HepG2 (cell line): ENCODE results near the gene C2CD3. TPM values are rescaled to one million over a fixed set of nuclear protein-coding genes. Genes with fewer than 3 reads are reported as not detected.

Experiments
- ATAC-seq: fragments of 200-7000 bp; cut with Tn5 transposase; 3 replicates; pipeline ENCODE4 v1.9.1; 2020; ENCODE audit warnings: mild to moderate bottlenecking, moderate library complexity
- BruUV-seq: library from RNA; stranded (reverse); fragments of 400-500 nt; replicated peaks from 2 replicates; lab custom pipeline; 2021; lab: Mats Ljungman, UMichigan
- CTCF ChIA-PET: fragments of 300-600 bp; formaldehyde crosslinking; extraction: SDS; loops from one replicate; lab custom pipeline; 2021; ENCODE audit warnings: low total read pairs, inconsistent platforms, low intra/inter-chr PET ratio; lab: Yijun Ruan, JAX
- POLR2A ChIA-PET: fragments of 350-600 bp; sonication (Branson Sonifier 250); formaldehyde crosslinking; loops from one replicate; lab custom pipeline; 2020; ENCODE audit warnings: antibody characterized with exemption, inconsistent platforms; lab: Yijun Ruan, JAX
- DNase-seq: peaks from one replicate; pipeline ENCODE4 v3.0.0-alpha.2; 2015; ENCODE audit warnings: low spot score
- FAIRE-seq: peaks from 3 replicates; lab custom pipeline; 2011; peaks lifted over from hg19 to GRCh38; lab: Jason Lieb, UNC
- H2AFZ ChIP-seq: one replicate; pipeline ENCODE4 v1.6.1; 2011; ENCODE audit warnings: low read length, inconsistent platforms
- H3K27ac ChIP-seq: fragments of 300-600 bp; 3 replicates; pipeline ENCODE4 v1.8.0; 2011; ENCODE audit warnings: mixed run types, mild to moderate bottlenecking, mixed read lengths, low read length, inconsistent platforms; ENCODE audit not compliant: insufficient read depth; ENCODE audit errors: extremely low read length
- H3K27me3 ChIP-seq, 2 experiments: fragments of 200-600 bp in 1 of 2; 2 replicates in 1 of 2; 3 replicates in 1 of 2; pipeline versions ENCODE4 v1.6.0 to v1.8.0; 2011; ENCODE audit warnings: low read length in 2 of 2, mild to moderate bottlenecking in 2 of 2, moderate library complexity in 2 of 2, inconsistent platforms in 1 of 2; ENCODE audit not compliant: insufficient read depth in 2 of 2, control insufficient read depth in 1 of 2
- H3K36me3 ChIP-seq, 2 experiments: fragments of 200-600 bp in 1 of 2; replicated peaks in 1 of 2; 2 replicates in 1 of 2; 3 replicates in 1 of 2; pipeline versions ENCODE4 v1.5.1 to v1.8.0; 2011; ENCODE audit warnings: low read length in 2 of 2, inconsistent platforms in 1 of 2; ENCODE audit not compliant: insufficient read depth in 2 of 2, control insufficient read depth in 1 of 2
- H3K4me1 ChIP-seq: 2 replicates; pipeline ENCODE4 v1.5.1; 2012; ENCODE audit warnings: low read length, inconsistent platforms; ENCODE audit not compliant: insufficient read depth
- H3K4me2 ChIP-seq: 2 replicates; pipeline ENCODE4 v1.6.0; 2011; ENCODE audit warnings: low read depth, low read length, inconsistent platforms
- H3K4me3 ChIP-seq, 3 experiments: fragments of 200-600 bp in 1 of 3; sonication (generic), shearing (Covaris generic) in 1 of 3; replicated peaks in 1 of 3; 2 replicates each; pipeline ENCODE4 v1.5.1; 2011 to 2016; ENCODE audit warnings: low read length in 3 of 3, inconsistent platforms in 2 of 3, low read depth in 2 of 3, mild to moderate bottlenecking in 2 of 3, control low read depth in 1 of 3, mixed read lengths in 1 of 3; ENCODE audit not compliant: insufficient read depth in 1 of 3
- H3K79me2 ChIP-seq: one replicate; pipeline ENCODE4 v1.6.1; 2011; ENCODE audit warnings: low read length, inconsistent platforms; ENCODE audit not compliant: insufficient read depth
- H3K9ac ChIP-seq: 2 replicates; pipeline ENCODE4 v1.6.0; 2011; ENCODE audit warnings: mild to moderate bottlenecking, low read depth, low read length, inconsistent platforms; ENCODE audit not compliant: insufficient read depth
- H3K9me3 ChIP-seq: 2 replicates; pipeline ENCODE4 v1.5.1; 2012; ENCODE audit warnings: mild to moderate bottlenecking, low read length
- H4K20me1 ChIP-seq: 2 replicates; pipeline ENCODE4 v1.6.0; 2011; ENCODE audit warnings: inconsistent platforms, mild to moderate bottlenecking, low read length, moderate library complexity; ENCODE audit not compliant: insufficient read depth
- ETV5 ChIP-seq: IDR thresholded peaks from 2 replicates; pipeline ENCODE4 v1.6.1; 2018; ENCODE audit warnings: missing biosample characterization, missing genetic modification reagents, inconsistent platforms, borderline replicate concordance
- IRF2 ChIP-seq: IDR thresholded peaks from 2 replicates; pipeline ENCODE4 v1.6.1; 2018; ENCODE audit warnings: missing genetic modification reagents, missing compliant biosample characterization
- PRDM10 ChIP-seq: sonication (generic); formaldehyde crosslinking; IDR thresholded peaks from 2 replicates; pipeline ENCODE4 v1.4.0; 2020; ENCODE audit warnings: low read depth, missing genetic modification reagents
- RARG ChIP-seq: sonication (generic); formaldehyde crosslinking; IDR thresholded peaks from 2 replicates; pipeline ENCODE4 v1.4.0; 2020; ENCODE audit warnings: low read depth, mild to moderate bottlenecking, missing genetic modification reagents
- ZFP90 ChIP-seq: sonication (generic); formaldehyde crosslinking; IDR thresholded peaks from 2 replicates; pipeline ENCODE4 v1.8.0; 2022; ENCODE audit warnings: missing genetic modification reagents, mild to moderate bottlenecking, inconsistent platforms, borderline replicate concordance
- ZFY ChIP-seq: sonication (generic); formaldehyde crosslinking; IDR thresholded peaks from 2 replicates; pipeline ENCODE4 v1.4.0; 2020; ENCODE audit warnings: missing genetic modification reagents
- ZNF280D ChIP-seq: sonication (generic); formaldehyde crosslinking; IDR thresholded peaks from 2 replicates; pipeline ENCODE4 v1.5.1; 2020; ENCODE audit warnings: mild to moderate bottlenecking, missing genetic modification reagents
- ZNF768 ChIP-seq: sonication (generic); formaldehyde crosslinking; IDR thresholded peaks from 2 replicates; pipeline ENCODE4 v1.4.0; 2020; ENCODE audit warnings: missing genetic modification reagents
- ZNF878 ChIP-seq: sonication (generic); formaldehyde crosslinking; IDR thresholded peaks from 2 replicates; pipeline ENCODE4 v1.8.1; 2023; ENCODE audit warnings: mild to moderate bottlenecking, missing genetic modification reagents, moderate library complexity
- WGBS: methylation state at CpG from one replicate; pipeline ENCODE4 v1.1.6; 2017; ENCODE audit warnings: low lambda C conversion rate; 5-methylcytosine and 5-hydroxymethylcytosine counted together
- in situ Hi-C: cut with HindIII; loops from 2 replicates; pipeline ENCODE4 v1.10.0; 2017; ENCODE audit warnings: low pct_unique_long_range_greater_than_20kb; ENCODE audit not compliant: extremely low pct_ligation_motif_present
- intact Hi-C: fragments of 100-400 bp; cut with micrococcal nuclease; formaldehyde crosslinking; loops from one replicate; pipeline ENCODE4 v1.10.0; 2022; ENCODE audit not compliant: unreplicated experiment
- polyA plus RNA-seq, 8 experiments: library from polyadenylated mRNA; depleted of rRNA in 3 of 8; stranded (reverse) in 7 of 8; unstranded in 1 of 8; fragments of >200 nt; fragmentation: Illumina TruSeq in 4 of 8; extraction: Trizol in 4 of 8; gene quantifications; 2 replicates each; pipeline versions ENCODE4 v1.2.1 to v1.2.3, GENCODE V29; 2011 to 2016; ENCODE audit warnings: low read depth in 4 of 8, missing spikeins in 1 of 8, mixed read lengths in 1 of 8; ENCODE audit not compliant: insufficient read depth in 1 of 8
- total RNA-seq, 5 experiments: library from RNA; depleted of rRNA; stranded (reverse); fragments of >200 nt; fragmentation: Illumina TruSeq; extraction: Trizol; gene quantifications; 2 replicates each; pipeline ENCODE4 v1.2.3, GENCODE V29; 2016; ENCODE audit warnings: low read depth in 1 of 5
- TF ChIP-seq, protein P1 (sequence below): sonication (generic); formaldehyde crosslinking; IDR thresholded peaks from 2 replicates; pipeline ENCODE4 v1.4.0; 2020; ENCODE audit warnings: missing genetic modification reagents

The C2CD3 gene
- total and polyA plus RNA-seq, 2 of the 13 experiments (the other 11 are each of a cell fraction or from before 2014, with no cell fraction given): 5.5 to 6.4 TPM

DNA sequence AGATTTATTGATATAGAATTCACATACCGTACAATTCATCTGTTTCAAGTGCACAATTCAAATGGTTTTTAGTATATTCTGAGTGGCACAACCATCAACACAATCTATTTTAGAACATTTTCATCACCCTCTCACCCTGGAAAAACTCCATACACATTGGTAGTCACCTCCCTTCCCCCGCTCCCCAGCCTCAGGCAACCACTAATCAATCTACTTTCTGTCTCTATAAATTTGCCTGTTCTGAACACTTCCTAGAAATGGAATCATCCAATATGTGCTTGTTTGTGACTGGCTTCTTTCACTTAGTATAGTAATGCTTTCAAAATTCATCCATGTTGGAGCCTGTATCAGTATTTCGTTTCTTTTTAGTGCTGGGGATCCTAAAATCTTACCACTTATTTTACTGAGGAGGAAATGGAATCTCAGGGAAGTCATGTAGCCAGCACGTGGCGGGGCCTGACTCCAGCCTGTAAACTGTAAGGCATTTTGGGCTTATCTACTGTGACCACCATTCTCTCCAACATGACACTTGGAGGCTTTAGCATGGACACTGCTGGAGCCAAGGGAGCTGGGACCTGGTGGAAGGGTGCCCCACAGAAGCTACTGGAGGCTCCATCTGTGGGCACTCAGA lies 161.0 kb downstream of the C2CD3 start:
- no peak for FAIRE-seq
- in situ Hi-C loops: no loop called here
- Histone ChIP-seq H3K4me2 (no peak overlapping the region), H4K20me1 (no peaks in the 10 kb centered on the region), H3K9ac (no peak overlapping the region), H3K4me3 (no peak overlapping the region), H3K79me2 (no peaks in the 10 kb centered on the region), H3K27ac (no peak overlapping the region), H2AFZ (no peak overlapping the region), H3K27me3 (no peaks in the 10 kb centered on the region), H3K9me3 (no peaks in the 10 kb centered on the region), H3K36me3 (no peaks in the 10 kb centered on the region), H3K4me1 (peaks cover 33% of the 10 kb centered on the region)
- DNase-seq: no peak
- ChIA-PET CTCF (no interaction called here), POLR2A (no interaction called here)
- intact Hi-C loops: no loop called here
- ATAC-seq: no peak
- 94% methylated on average over 5 of the region's 5 CpGs for WGBS
- no TSS peak for BruUV-seq
- TF ChIP-seq ETV5 (CRISPR knock-in tag) (no peak), ZNF768 (CRISPR knock-in tag) (no peak), ZNF878 (CRISPR knock-in tag) (no peak), ZFY (CRISPR knock-in tag) (no peak), ZFP90 (CRISPR knock-in tag) (no peak), ZNF280D (CRISPR knock-in tag) (no peak), RARG (CRISPR knock-in tag) (no peak), IRF2 (CRISPR knock-in tag) (no peak), PRDM10 (CRISPR knock-in tag) (no peak)
- TF ChIP-seq, protein P1, sequence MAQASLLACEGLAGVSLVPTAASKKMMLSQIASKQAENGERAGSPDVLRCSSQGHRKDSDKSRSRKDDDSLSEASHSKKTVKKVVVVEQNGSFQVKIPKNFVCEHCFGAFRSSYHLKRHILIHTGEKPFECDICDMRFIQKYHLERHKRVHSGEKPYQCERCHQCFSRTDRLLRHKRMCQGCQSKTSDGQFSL (CRISPR knock-in tag): no peak
